SK-N-SH (cell line): ENCODE measurements around the gene VSIG10. TPM values are rescaled to one million over a fixed set of nuclear protein-coding genes. Genes with fewer than 3 reads are reported as not detected.

ENCODE experiments used
- CTCF ChIA-PET: fragments of 300-600, 350-600 bp; formaldehyde crosslinking; extraction: SDS; loops from one replicate; lab custom pipeline; 2021; lab: Yijun Ruan, JAX
- POLR2A ChIA-PET: fragments of 350-600 bp; sonication (Branson Sonifier 250); formaldehyde crosslinking; extraction: SDS; loops from one replicate; lab custom pipeline; 2020; ENCODE audit warnings: antibody characterized with exemption, inconsistent platforms; lab: Yijun Ruan, JAX
- DNase-seq: peaks from one replicate; pipeline ENCODE4 v3.0.0; 2012
- H2AFZ ChIP-seq: fragments of 200-600 bp; sonication (generic); 2 replicates; pipeline ENCODE4 v1.8.1; 2016; ENCODE audit warnings: antibody characterized with exemption, mild to moderate bottlenecking, low read depth
- H3F3A ChIP-seq: fragments of 200-600 bp; sonication (generic); replicated peaks from 2 replicates; pipeline ENCODE3; 2016; ENCODE audit warnings: antibody characterized with exemption, mild to moderate bottlenecking; ENCODE audit not compliant: insufficient read depth
- H3K27ac ChIP-seq, 2 experiments: fragments of 200-500 bp in 1 of 2; fragments of 200-600 bp in 1 of 2; sonication (Bioruptor generic) in 1 of 2; sonication (generic), shearing (Covaris generic) in 1 of 2; 2 replicates each; pipeline versions ENCODE4 v1.5.1 to v1.6.1; 2014 to 2016; ENCODE audit warnings: low read depth in 2 of 2, inconsistent platforms in 1 of 2, low read length in 1 of 2, mild to moderate bottlenecking in 1 of 2, mixed read lengths in 1 of 2
- H3K27me3 ChIP-seq: fragments of 200-600 bp; sonication (generic), shearing (Covaris generic); 2 replicates; pipeline ENCODE4 v1.6.1; 2016; ENCODE audit warnings: mixed run types; ENCODE audit not compliant: insufficient read depth
- H3K36me3 ChIP-seq, 2 experiments: fragments of 200-500 bp in 1 of 2; fragments of 200-600 bp in 1 of 2; sonication (Bioruptor generic) in 1 of 2; sonication (generic) in 1 of 2; replicated peaks in 1 of 2; 2 replicates each; pipeline versions ENCODE3 to v1.5.1; 2014 to 2016; ENCODE audit warnings: low read length in 1 of 2, mild to moderate bottlenecking in 1 of 2; ENCODE audit not compliant: insufficient read depth in 2 of 2, control insufficient read depth in 1 of 2
- H3K4me1 ChIP-seq, 2 experiments: fragments of 200-500 bp in 1 of 2; fragments of 200-600 bp in 1 of 2; sonication (Bioruptor generic) in 1 of 2; sonication (generic), shearing (Covaris generic) in 1 of 2; 2 replicates each; pipeline versions ENCODE4 v1.5.1 to v1.6.1; 2014 to 2016; ENCODE audit warnings: low read depth in 1 of 2, low read length in 1 of 2, mixed run types in 1 of 2; ENCODE audit not compliant: insufficient read depth in 2 of 2, control insufficient read depth in 1 of 2
- H3K4me2 ChIP-seq: fragments of 200-600 bp; sonication (generic), shearing (Covaris generic); 2 replicates; pipeline ENCODE4 v1.6.1; 2017; ENCODE audit warnings: mixed run types
- H3K4me3 ChIP-seq, 2 experiments: fragments of 200-500 bp in 1 of 2; fragments of 200-600 bp in 1 of 2; sonication (Bioruptor generic) in 1 of 2; sonication (generic), shearing (Covaris generic) in 1 of 2; 2 replicates each; pipeline versions ENCODE4 v1.5.1 to v1.8.1; 2014 to 2016; ENCODE audit warnings: low read depth in 2 of 2, inconsistent platforms in 1 of 2, low read length in 1 of 2, mild to moderate bottlenecking in 1 of 2, mixed read lengths in 1 of 2, moderate library complexity in 1 of 2
- H3K79me2 ChIP-seq: fragments of 200-600 bp; sonication (generic); 2 replicates; pipeline ENCODE4 v1.8.1; 2017; ENCODE audit warnings: mild to moderate bottlenecking; ENCODE audit not compliant: insufficient read depth
- H3K9ac ChIP-seq: fragments of 200-600 bp; sonication (generic); 2 replicates; pipeline ENCODE4 v1.6.1; 2017; ENCODE audit warnings: mixed run types
- H3K9me2 ChIP-seq: fragments of 200-600 bp; sonication (generic); 2 replicates; pipeline ENCODE4 v1.6.1; 2017; ENCODE audit warnings: mixed run types
- H3K9me3 ChIP-seq: fragments of 200-600 bp; sonication (generic); 2 replicates; pipeline ENCODE4 v1.6.1; 2017; ENCODE audit warnings: mixed run types, mild to moderate bottlenecking, moderate library complexity
- H4K20me1 ChIP-seq: fragments of 200-600 bp; sonication (generic); 2 replicates; pipeline ENCODE4 v1.6.1; 2017; ENCODE audit warnings: mild to moderate bottlenecking, mixed run types; ENCODE audit not compliant: insufficient read depth
- ELF1 ChIP-seq: IDR thresholded peaks from 2 replicates; pipeline ENCODE4 v1.4.0; 2012
- IRF3 ChIP-seq: fragments of 150-350 bp; IDR thresholded peaks from 2 replicates; pipeline ENCODE4 v1.6.1; 2016; ENCODE audit warnings: mild to moderate bottlenecking, low read depth, low read length
- JUND ChIP-seq: IDR thresholded peaks from 2 replicates; pipeline ENCODE4 v1.4.0; 2012
- MEF2A ChIP-seq: IDR thresholded peaks from 2 replicates; pipeline ENCODE4 v1.4.0; 2012; ENCODE audit warnings: low read depth, borderline replicate concordance
- NRF1 ChIP-seq: IDR thresholded peaks from 2 replicates; pipeline ENCODE4 v1.6.1; 2012; ENCODE audit warnings: low read depth, mild to moderate bottlenecking, low read length
- RFX5 ChIP-seq: IDR thresholded peaks from 2 replicates; pipeline ENCODE4 v1.6.1; 2012; ENCODE audit warnings: mild to moderate bottlenecking, improper control_type of control experiment, low read length
- RXRA ChIP-seq: IDR thresholded peaks from 2 replicates; pipeline ENCODE4 v1.4.0; 2012; ENCODE audit warnings: low read depth, mild to moderate bottlenecking, borderline replicate concordance
- SMC3 ChIP-seq: IDR thresholded peaks from 2 replicates; pipeline ENCODE4 v1.6.1; 2012; ENCODE audit warnings: low read depth, low read length, improper control_type of control experiment
- YY1 ChIP-seq: IDR thresholded peaks from 2 replicates; pipeline ENCODE4 v1.4.0; 2012; ENCODE audit warnings: low read depth, mild to moderate bottlenecking
- ZBTB33 ChIP-seq: IDR thresholded peaks from 2 replicates; pipeline ENCODE4 v1.4.0; 2012; ENCODE audit warnings: low read depth, borderline replicate concordance
- WGBS: methylation state at CpG from one replicate; pipeline ENCODE4 v1.1.6; 2017; ENCODE audit warnings: low lambda C conversion rate; 5-methylcytosine and 5-hydroxymethylcytosine counted together
- polyA plus RNA-seq, 3 experiments: library from polyadenylated mRNA; depleted of rRNA; stranded (reverse); fragments of >200 nt; gene quantifications; 2 replicates each; pipeline ENCODE4 v1.2.3, GENCODE V29; 2012

VSIG10 gene
- polyA plus RNA-seq, 1 of the 3 experiments (the other 2 are of a cell fraction) = 12.5 TPM

- no peaks in the 10 kb centered on the region for H3K9me3 ChIP-seq
- POLR2A ChIA-PET = no interaction called here
- H2AFZ ChIP-seq = no peak overlapping the region
- peaks cover 93% of the 10 kb centered on the region for H3K79me2 ChIP-seq
- peaks cover 14 to 17% of the 10 kb centered on the region in 2 experiments for H3K4me1 ChIP-seq
- H3K27ac ChIP-seq = no peak overlapping the region
- H3K4me3 ChIP-seq = no peak overlapping the region
- H3K4me2 ChIP-seq = no peak overlapping the region
- H3K36me3 ChIP-seq = peaks cover 0 to 8% of the 10 kb centered on the region in 2 experiments
- peaks cover 40% of the 10 kb centered on the region for H3F3A ChIP-seq
- 96% methylated on average over 7 of the region's 7 CpGs for WGBS
- no peaks in the 10 kb centered on the region for H3K27me3 ChIP-seq
- no peak for DNase-seq
- TF ChIP-seq MEF2A (no peak), RFX5 (no peak)
- H3K9ac ChIP-seq = no peak overlapping the region
- no peaks in the 10 kb centered on the region for H4K20me1 ChIP-seq
- CTCF ChIA-PET = interaction anchor here (1.4 to 1.8 kb wide), 2 partner anchors 10 to 183 kb away, joined by 4 to 10 read pairs; no protein-coding TSS in a partner anchor
- H3K9me2 ChIP-seq = no peaks in the 10 kb centered on the region
Measured at GRCh38 chr12:118058227-118058626, 45.6 kb downstream of the VSIG10 start.

DNA sequence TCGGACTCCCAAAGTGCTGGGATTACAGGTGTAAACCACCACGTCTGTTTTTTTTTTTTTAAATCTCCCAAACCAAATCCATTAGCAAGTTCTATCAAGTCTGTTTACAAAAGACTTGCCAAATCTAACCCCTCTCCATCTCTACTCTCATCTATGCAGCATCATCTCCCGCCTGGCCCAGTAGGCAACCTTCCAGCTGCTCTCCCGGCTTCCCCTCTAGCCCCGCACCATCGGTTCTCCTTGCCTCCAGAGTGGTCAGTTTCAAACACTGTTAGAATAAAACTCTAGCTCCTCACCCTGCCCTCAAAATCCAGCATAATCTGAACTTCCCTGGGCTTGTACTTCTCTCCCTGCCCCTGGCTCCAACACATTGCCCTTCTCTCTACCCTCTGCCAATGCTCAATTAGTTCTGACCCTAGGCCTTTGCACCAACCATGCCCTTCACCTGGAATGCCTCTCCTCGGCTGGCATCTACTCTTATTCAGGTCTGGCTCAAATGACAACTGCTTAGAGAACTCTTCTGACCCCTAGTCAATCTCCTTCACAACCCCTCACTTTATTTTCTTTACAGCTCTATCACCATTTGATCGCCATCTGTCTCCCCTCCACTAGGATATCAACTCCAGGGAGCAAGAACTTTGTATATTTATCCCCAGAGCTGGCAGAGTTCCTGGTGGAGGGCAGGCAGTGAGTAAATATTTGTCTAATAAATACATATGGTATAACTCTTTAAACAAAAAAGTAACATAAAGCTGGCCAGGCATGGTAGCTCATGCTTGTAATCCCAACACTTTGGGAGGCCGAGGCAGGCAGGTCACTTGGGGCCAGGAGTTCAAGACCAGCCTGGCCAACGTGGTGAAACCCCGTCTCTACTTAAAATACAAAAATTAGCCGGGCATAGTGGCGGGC lies 47.7 kb downstream of the VSIG10 start:
- peaks cover 7 to 27% of the 10 kb centered on the region in 2 experiments for H3K4me1 ChIP-seq

More for the DNA sequence above, 47.7 kb downstream of the VSIG10 start:
- H3K9me3 ChIP-seq = no peaks in the 10 kb centered on the region
- peaks cover 87% of the 10 kb centered on the region for H3K79me2 ChIP-seq
- H3K9me2 ChIP-seq = no peaks in the 10 kb centered on the region
- H3K36me3 ChIP-seq = peaks cover 3 to 19% of the 10 kb centered on the region in 2 experiments
- 90% methylated on average over 13 of the region's 13 CpGs for WGBS
- POLR2A ChIA-PET = no interaction called here
- H3K9ac ChIP-seq = no peak overlapping the region
- DNase-seq = no peak
- CTCF ChIA-PET = interaction anchor here (0.6 to 2.6 kb wide), 10 partner anchors 9 to 703 kb away, joined by 3 to 15 read pairs (median 4); no protein-coding TSS in a partner anchor
- H4K20me1 ChIP-seq = peaks cover 7% of the 10 kb centered on the region; the same call in 1 of the 2 replicates
- no peak overlapping the region for H3K4me2 ChIP-seq
- no peak overlapping the region for H2AFZ ChIP-seq
- no peak for TF ChIP-seq ZBTB33
- no peak for TF ChIP-seq ELF1
- no peak for TF ChIP-seq YY1
- TF ChIP-seq IRF3 = no peak
- TF ChIP-seq SMC3 = no peak
- no peak for TF ChIP-seq RXRA
- no peak for TF ChIP-seq NRF1
- no peak for TF ChIP-seq JUND
- H3F3A ChIP-seq = peaks cover 58% of the 10 kb centered on the region
- H3K27ac ChIP-seq = no peak overlapping the region
- H3K27me3 ChIP-seq = no peaks in the 10 kb centered on the region
- no peak overlapping the region for H3K4me3 ChIP-seq
